KMS-11 (cell line): ENCODE data around the gene VIL1.

Experiments used
- H2AFZ ChIP-seq: fragments of 200-600 bp; sonication (generic); 2 replicates; pipeline ENCODE4 v1.6.1; 2016; ENCODE audit warnings: antibody characterized with exemption, mixed run types, low read depth
- H3K27ac ChIP-seq: fragments of 200-600 bp; sonication (generic); 2 replicates; pipeline ENCODE4 v1.6.1; 2016; ENCODE audit warnings: mild to moderate bottlenecking, mixed run types
- H3K27me3 ChIP-seq: fragments of 200-600 bp; sonication (generic); 2 replicates; pipeline ENCODE4 v1.6.1; 2017; ENCODE audit warnings: mild to moderate bottlenecking, low read depth, mixed run types, moderate library complexity; ENCODE audit not compliant: insufficient read depth
- H3K36me3 ChIP-seq: fragments of 200-600 bp; sonication (generic); 2 replicates; pipeline ENCODE4 v1.6.1; 2017; ENCODE audit warnings: mild to moderate bottlenecking, mixed run types; ENCODE audit not compliant: insufficient read depth
- H3K4me1 ChIP-seq: fragments of 200-600 bp; sonication (generic); 2 replicates; pipeline ENCODE4 v1.6.1; 2016; ENCODE audit warnings: mild to moderate bottlenecking, low read depth, mixed run types; ENCODE audit not compliant: poor library complexity, severe bottlenecking
- H3K4me2 ChIP-seq: fragments of 200-600 bp; sonication (generic); 2 replicates; pipeline ENCODE4 v1.7.0; 2016; ENCODE audit warnings: mild to moderate bottlenecking, mixed run types
- H3K4me3 ChIP-seq: fragments of 200-600 bp; sonication (generic); IDR thresholded peaks from 2 replicates; pipeline ENCODE4 v1.6.1; 2017; ENCODE audit warnings: low read depth, low read length, mixed read lengths; ENCODE audit not compliant: insufficient read depth
- H3K79me2 ChIP-seq: fragments of 200-600 bp; sonication (generic); 2 replicates; pipeline ENCODE4 v1.6.1; 2016; ENCODE audit warnings: low read depth, mixed run types; ENCODE audit not compliant: insufficient read depth
- H3K9ac ChIP-seq: fragments of 200-600 bp; sonication (generic); 2 replicates; pipeline ENCODE4 v1.6.1; 2016; ENCODE audit warnings: mild to moderate bottlenecking, mixed run types
- H4K20me1 ChIP-seq: fragments of 200-600 bp; sonication (generic); 2 replicates; pipeline ENCODE4 v1.6.1; 2016; ENCODE audit warnings: mild to moderate bottlenecking, mixed run types; ENCODE audit not compliant: insufficient read depth
- TF ChIP-seq, protein P1 (sequence below): fragments of 200-600 bp; sonication (generic); conservative IDR thresholded peaks from 2 replicates; pipeline ENCODE4 v1.6.1; 2017; ENCODE audit warnings: low read depth, mild to moderate bottlenecking, antibody characterized with exemption, low read length, moderate library complexity, mixed read lengths

VIL1 gene

DNA sequence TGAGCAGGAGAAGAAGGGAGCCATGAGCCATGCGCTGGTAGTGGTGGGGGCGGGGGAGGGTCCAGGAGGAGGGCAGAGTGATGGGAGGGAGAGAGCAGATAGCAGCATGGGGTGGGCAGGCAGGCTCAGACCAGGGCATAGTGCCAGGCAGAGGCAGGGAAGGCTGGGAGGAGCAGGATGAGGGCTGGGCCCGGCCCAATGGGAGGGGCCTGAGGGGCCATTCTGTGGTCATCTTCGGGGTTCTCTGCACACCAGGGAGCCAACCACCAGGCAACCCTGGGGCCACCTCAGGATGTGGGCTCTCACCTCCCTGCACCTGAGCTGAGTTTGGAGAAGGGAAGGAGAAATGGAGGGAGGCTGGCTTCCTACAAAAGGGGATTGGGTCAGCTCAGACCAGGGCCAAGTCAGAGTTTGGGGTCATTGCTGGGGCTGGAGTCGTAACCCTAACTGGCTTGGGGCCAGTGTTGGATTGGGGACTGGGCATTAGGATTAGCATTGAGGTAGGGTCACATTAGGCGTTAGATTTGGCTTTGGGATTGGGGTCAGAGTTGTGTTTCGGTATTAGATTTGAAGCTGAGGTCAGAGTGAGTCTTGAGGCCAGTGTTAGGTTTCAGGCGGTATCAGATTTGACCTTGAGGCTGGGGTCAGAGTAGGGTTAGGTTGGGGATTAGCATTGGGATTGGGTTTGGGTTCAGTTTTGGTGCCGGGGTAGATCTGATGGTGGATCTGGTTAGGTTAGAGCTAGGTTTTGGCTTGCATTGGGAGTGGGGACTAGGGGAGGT lies 11.2 kb downstream of the VIL1 start:
- Histone ChIP-seq H3K4me1 (no peaks in the 10 kb centered on the region), H3K79me2 (no peaks in the 10 kb centered on the region), H3K36me3 (no peaks in the 10 kb centered on the region), H3K27ac (no peak overlapping the region), H3K27me3 (no peaks in the 10 kb centered on the region), H4K20me1 (no peaks in the 10 kb centered on the region), H2AFZ (no peak overlapping the region), H3K9ac (no peak overlapping the region), H3K4me2 (no peak overlapping the region), H3K4me3 (no peak overlapping the region)
- TF ChIP-seq, protein P1, sequence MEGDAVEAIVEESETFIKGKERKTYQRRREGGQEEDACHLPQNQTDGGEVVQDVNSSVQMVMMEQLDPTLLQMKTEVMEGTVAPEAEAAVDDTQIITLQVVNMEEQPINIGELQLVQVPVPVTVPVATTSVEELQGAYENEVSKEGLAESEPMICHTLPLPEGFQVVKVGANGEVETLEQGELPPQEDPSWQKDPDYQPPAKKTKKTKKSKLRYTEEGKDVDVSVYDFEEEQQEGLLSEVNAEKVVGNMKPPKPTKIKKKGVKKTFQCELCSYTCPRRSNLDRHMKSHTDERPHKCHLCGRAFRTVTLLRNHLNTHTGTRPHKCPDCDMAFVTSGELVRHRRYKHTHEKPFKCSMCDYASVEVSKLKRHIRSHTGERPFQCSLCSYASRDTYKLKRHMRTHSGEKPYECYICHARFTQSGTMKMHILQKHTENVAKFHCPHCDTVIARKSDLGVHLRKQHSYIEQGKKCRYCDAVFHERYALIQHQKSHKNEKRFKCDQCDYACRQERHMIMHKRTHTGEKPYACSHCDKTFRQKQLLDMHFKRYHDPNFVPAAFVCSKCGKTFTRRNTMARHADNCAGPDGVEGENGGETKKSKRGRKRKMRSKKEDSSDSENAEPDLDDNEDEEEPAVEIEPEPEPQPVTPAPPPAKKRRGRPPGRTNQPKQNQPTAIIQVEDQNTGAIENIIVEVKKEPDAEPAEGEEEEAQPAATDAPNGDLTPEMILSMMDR: no peak

DNA sequence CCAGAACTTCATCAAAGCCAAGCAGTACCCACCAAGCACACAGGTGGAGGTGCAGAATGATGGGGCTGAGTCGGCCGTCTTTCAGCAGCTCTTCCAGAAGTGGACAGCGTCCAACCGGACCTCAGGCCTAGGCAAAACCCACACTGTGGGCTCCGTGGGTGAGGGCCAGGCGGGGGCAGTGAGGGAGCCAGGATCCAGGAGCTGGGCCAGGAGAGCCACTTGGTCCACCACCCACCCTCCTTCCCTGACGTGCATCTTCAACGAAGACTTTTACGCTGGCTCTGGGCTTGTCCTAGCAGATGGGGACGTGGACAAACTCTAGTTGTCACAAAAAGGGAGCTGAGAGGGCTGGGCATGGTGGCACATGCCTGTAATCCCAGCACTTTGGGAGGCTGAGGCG lies 11.8 kb downstream of the VIL1 start:
- Histone ChIP-seq H3K27me3 (no peaks in the 10 kb centered on the region), H3K36me3 (no peaks in the 10 kb centered on the region), H3K4me3 (no peak overlapping the region), H3K9ac (no peak overlapping the region), H3K79me2 (no peaks in the 10 kb centered on the region), H3K4me2 (no peak overlapping the region), H2AFZ (no peak overlapping the region), H4K20me1 (no peaks in the 10 kb centered on the region), H3K4me1 (no peaks in the 10 kb centered on the region), H3K27ac (no peak overlapping the region)
- TF ChIP-seq, protein P1: no peak

DNA sequence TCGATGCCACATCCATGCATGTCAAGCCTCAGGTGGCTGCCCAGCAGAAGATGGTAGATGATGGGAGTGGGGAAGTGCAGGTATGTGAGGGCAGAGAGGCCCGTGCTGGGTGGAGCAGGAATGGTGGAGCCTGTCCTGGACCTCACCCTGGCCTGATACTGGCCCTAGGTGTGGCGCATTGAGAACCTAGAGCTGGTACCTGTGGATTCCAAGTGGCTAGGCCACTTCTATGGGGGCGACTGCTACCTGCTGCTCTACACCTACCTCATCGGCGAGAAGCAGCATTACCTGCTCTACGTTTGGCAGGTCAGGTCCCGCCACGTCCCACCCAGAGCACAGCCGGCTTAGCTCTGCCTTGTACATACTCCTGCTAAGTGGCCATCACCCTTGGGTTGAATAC lies 13.0 kb downstream of the VIL1 start:
- no peak overlapping the region for H3K4me2 ChIP-seq
- TF ChIP-seq, protein P1: no peak
- no peak overlapping the region for H2AFZ ChIP-seq
- no peaks in the 10 kb centered on the region for H3K27me3 ChIP-seq
- H3K4me3 ChIP-seq: no peak overlapping the region
- H3K79me2 ChIP-seq: no peaks in the 10 kb centered on the region
- no peak overlapping the region for H3K27ac ChIP-seq
- no peaks in the 10 kb centered on the region for H3K4me1 ChIP-seq
- no peak overlapping the region for H3K9ac ChIP-seq
- no peaks in the 10 kb centered on the region for H3K36me3 ChIP-seq
- H4K20me1 ChIP-seq: no peaks in the 10 kb centered on the region

DNA sequence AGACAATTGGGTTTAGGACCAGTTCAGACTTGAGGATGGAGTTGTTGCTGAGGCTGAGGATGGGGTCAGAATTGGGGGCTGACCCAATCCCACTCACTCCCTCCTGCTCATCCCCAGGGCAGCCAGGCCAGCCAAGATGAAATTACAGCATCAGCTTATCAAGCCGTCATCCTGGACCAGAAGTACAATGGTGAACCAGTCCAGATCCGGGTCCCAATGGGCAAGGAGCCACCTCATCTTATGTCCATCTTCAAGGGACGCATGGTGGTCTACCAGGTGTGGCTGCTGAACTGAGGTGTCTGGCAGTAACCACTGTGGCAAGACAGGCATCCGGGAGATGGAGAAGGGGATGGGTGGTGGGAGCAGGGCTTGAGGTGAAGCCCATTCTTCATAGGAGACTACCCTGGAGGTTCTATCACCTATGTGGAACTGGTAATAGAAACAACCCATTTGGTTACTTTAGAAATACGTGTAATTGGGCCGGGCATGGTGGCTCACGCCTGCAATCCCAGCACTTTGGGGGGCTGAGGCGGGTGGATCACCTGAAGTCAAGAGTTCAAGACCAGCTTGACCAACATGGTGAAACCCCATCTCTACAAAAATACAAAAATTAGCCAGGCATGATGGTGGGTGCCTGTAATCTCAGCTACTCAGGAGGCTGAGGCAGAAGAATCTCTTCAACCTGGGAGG lies 13.9 kb downstream of the VIL1 start:
- Histone ChIP-seq H3K79me2 (no peaks in the 10 kb centered on the region), H2AFZ (no peak overlapping the region), H4K20me1 (no peaks in the 10 kb centered on the region), H3K4me3 (no peak overlapping the region), H3K9ac (no peak overlapping the region), H3K4me1 (no peaks in the 10 kb centered on the region), H3K27me3 (no peaks in the 10 kb centered on the region), H3K4me2 (no peak overlapping the region), H3K27ac (no peak overlapping the region), H3K36me3 (no peaks in the 10 kb centered on the region)
- TF ChIP-seq, protein P1: no peak
